ENCODE measurements around the gene BLTP3A.
"Not testable (repeated sequence)": the region's sequence is repeated elsewhere in the genome, so short reads cannot be mapped to it uniquely, and the experiment has no call there.

The BLTP3A gene

DNA sequence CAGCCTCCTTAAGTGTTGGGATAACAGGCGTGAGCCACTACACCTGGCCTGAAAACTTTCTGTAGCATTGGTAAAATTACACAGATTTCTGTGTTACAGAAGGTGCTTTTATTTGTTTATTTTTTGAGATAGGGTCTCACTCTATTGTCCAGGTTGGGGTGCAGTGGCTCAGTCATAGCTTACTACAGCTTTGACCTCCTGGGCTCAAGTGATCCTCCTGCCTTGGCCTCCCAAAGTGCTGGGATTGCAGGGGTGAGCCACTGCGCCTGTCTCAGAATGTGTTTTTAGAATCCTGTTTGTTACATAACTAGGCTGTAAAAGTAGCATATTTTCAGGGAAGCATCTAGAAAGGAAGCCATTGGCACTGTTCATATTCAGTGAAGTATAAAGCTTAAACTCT, 16.9 kb upstream of the BLTP3A start:
- TF ChIP-seq CTCF (conservative IDR thresholded peaks at IDR 0.05; ENCODE audit: low read length) = no peak
- H3K4me3 ChIP-seq (ENCODE audit: low read length) = no peak overlapping the region
- no peak for DNase-seq (ENCODE audit: low read depth)

GRCh38 chr6:34785375-34785774, 6.5 kb upstream of the BLTP3A start:
- not testable (repeated sequence) for H3K4me3 ChIP-seq (ENCODE audit: low read length)
- peak; percentile 13 for DNase-seq (ENCODE audit: low read depth)

GRCh38 chr6:34787152-34787551, 4.7 kb upstream of the BLTP3A start:
- not testable (repeated sequence) for DNase-seq (ENCODE audit: low read depth); H3K4me3 ChIP-seq (ENCODE audit: low read length)

GRCh38 chr6:34788111-34788510, 3.8 kb upstream of the BLTP3A start:
- no peak for TF ChIP-seq CTCF (conservative IDR thresholded peaks at IDR 0.05; ENCODE audit: low read length)
- no peak overlapping the region for H3K4me3 ChIP-seq (ENCODE audit: low read length)
- DNase-seq (ENCODE audit: low read depth) = no peak

DNA sequence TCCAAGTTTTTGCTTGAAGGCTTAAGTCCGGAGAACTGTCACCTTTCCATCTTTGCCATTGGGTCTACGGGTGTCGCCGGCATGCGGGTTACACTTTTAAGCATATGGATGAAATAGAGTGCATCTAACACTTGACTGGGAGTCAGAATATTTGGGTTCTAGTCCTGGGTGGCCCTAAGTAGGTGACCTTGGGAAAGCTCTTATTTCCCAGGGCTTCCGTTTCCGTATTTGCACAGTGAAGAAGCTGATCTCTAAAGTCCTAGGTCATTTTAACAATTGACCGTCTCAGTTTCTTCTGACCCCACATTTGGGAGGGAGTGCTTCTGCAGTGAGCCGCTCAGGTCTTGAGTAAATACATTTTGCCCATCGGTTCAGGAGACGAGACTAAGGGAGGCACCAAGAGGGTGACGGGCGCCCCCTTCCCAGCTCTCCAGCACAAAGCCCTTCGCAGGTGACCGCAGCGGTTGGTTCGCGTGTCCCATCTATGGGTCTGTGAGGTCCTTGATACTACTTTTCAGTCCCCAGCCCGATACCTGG, 651 bp upstream of the BLTP3A start:
- peak; percentile 16 for DNase-seq (ENCODE audit: low read depth)
- H3K4me3 ChIP-seq (ENCODE audit: low read length) = peak overlapping the region; percentile 82
- TF ChIP-seq CTCF (conservative IDR thresholded peaks at IDR 0.05; ENCODE audit: low read length) = no peak

- no peak for TF ChIP-seq CTCF (conservative IDR thresholded peaks at IDR 0.05; ENCODE audit: low read length)
- DNase-seq (ENCODE audit: low read depth) = peak; percentile 62
- H3K4me3 ChIP-seq (ENCODE audit: low read length) = peak overlapping the region; percentile 82
These were observed 970 bp downstream of the BLTP3A start for GRCh38 chr6:34792605-34793500.

DNA sequence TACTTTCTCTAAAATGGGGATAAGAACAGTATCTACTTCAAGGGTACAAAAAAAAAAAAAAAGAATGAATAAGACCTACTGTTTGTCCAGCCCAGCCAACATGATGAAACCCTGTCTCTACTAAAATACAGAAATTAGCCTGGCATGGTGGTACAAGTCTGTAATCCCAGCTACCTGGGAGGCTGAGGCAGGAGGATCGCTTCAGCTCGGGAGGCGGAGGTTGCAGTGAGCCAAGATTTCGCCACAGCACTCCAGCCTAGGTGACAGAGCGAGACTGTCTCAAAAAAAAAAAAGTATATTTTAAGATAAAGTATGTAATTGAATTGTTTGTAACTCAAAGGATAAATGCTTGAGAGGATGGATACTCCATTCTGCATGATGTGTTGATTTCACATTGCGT, 2.0 kb downstream of the BLTP3A start:
- no peak for TF ChIP-seq CTCF (conservative IDR thresholded peaks at IDR 0.05; ENCODE audit: low read length)
- DNase-seq (ENCODE audit: low read depth) = no peak
- H3K4me3 ChIP-seq (ENCODE audit: low read length) = no peak overlapping the region

- TF ChIP-seq CTCF (conservative IDR thresholded peaks at IDR 0.05; ENCODE audit: low read length) = no peak
- DNase-seq (ENCODE audit: low read depth) = peak; percentile 15
- H3K4me3 ChIP-seq (ENCODE audit: low read length) = no peak overlapping the region
These were observed 4.0 kb downstream of the BLTP3A start for GRCh38 chr6:34795836-34796425.
